GM12892 (cell line): Measurements from ENCODE around the gene ABHD17B.

ENCODE experiments used
- POLR2A ChIP-seq: IDR thresholded peaks from 2 replicates; pipeline ENCODE4 v1.6.1; 2011; ENCODE audit warnings: low read depth, low read length, control low read depth
- POLR2AphosphoS5 ChIP-seq: IDR thresholded peaks from 2 replicates; pipeline ENCODE4 v1.6.1; 2011; ENCODE audit warnings: low read depth, low read length, control low read depth
- TAF1 ChIP-seq: IDR thresholded peaks from 2 replicates; pipeline ENCODE4 v1.6.1; 2011; ENCODE audit warnings: low read depth, mild to moderate bottlenecking, control low read depth, low read length, borderline replicate concordance

GRCh38 chr9:71885467-71885866 is 25.5 kb downstream of the ABHD17B start:
- no peak for TF ChIP-seq POLR2AphosphoS5
- no peak for TF ChIP-seq POLR2A
- TF ChIP-seq TAF1 = no peak
